ENCODE measurements around the gene CLPTM1L.
"Not testable (repeated sequence)": the region's sequence is repeated elsewhere in the genome, so short reads cannot be mapped to it uniquely, and the experiment has no call there.

CLPTM1L gene

DNA sequence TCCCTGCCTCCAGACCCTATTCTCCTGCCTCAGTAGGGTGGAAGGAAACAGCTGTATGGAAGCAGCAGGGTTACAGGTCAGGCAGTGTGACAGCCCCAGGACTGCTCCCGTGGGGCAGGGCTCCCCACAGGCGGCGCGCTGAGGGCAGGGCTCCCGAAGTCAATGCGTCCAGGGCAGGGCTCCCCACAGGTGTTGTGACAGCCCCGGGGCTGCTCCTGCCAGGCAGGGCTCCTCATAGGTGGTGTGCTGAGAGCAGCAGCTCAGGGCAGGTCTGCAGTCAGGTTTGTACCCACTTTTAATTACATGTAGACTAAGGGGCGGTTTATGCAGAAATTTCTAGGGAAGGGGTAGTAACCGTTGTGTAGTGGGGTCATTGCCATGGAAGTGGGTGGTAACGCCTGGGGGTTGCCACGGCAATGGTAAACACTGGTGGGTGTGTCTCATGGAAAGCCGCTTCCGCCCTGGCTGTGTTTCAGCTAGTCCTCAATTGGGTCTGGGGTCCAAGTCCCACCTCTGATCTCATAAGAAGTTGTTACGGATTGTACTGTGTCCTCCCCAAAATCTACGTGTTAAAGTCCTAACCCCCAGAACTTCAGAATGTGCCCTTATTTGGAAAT lies 33.4 kb downstream of the CLPTM1L start:
- FAIRE-seq: no peak

DNA sequence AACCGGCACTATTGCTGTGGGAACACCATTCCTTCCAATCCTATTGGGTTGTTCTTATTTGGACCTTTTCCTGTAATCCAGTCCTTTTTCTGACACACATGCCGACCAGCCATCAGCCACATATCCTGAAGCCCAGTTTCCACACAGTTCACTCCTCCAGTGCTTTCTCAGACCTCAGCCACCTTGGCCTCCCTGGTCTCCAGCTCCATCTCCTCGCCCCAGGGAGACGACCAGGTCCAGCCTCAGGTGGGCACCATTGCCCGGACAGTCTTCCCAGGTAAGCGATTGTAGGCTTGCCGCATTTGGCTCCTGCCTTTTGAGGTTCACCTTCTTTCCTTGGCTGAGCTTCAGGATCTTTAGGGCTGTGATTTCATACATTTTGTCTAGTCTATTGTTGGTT lies 34.8 kb downstream of the CLPTM1L start:
- no peak for FAIRE-seq

DNA sequence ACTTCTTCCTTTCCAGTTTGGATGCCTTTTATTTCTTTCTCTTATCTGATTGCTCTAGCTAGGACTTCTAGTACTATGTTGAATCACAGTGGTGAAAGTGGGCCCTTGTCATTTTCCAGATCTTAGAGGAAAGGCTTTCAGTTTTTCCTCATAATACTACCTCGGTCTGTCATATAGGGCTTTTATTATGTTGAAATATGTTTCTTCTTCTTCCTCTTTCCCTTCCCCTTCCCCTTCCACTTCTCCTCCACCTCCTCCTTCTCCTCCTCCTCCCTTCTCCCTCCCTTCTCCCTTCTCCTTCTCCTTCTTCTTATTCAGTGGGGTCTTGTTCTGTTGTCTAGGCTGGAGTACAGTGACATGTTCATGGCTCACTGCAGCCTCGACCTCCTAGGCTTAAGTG lies 40.9 kb downstream of the CLPTM1L start:
- no peak for FAIRE-seq

DNA sequence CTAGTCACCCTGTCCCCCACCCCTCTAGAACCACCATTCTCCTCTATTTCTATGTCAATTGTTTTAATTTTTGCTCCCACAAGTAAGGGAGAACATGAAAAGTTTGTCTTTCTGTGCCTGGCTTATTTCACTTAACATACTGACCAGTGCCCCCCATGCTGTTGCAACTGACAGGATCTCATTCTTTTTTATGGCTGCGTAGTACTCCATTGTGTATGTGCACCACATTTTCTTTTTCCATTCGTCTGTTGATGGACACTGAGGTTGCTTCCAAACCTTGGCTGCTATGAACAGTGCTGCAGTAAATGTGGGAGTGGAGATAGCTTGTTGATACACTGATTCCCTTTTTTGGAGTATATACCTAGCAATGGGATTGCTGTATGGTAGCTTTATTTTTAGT lies 42.6 kb downstream of the CLPTM1L start:
- no peak for FAIRE-seq

DNA sequence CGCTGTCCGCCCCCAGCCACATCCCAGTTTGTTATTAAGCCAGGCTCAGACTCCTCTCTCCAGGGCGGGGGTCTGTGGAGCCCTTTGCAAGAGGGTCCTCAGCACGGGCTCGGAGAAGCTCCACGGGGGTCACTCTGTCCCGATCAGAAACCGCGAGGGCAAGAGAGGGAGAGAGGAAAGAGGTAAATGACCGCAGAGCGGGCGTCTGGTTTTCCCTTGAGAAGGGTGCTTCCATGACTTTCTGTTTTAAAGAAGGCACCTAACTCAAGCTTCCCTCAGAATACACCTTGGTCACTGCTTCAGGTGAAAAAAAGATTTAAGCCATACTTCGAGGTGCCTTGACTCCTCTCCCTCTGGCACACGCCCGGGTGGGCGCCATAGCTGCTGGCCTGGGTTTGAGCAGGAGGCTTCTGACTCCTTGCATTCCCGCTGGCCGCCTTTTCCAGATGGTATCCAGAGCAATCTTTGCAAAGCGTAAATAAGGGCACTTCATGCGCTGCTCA lies 44.3 kb downstream of the CLPTM1L start:
- FAIRE-seq: no peak

DNA sequence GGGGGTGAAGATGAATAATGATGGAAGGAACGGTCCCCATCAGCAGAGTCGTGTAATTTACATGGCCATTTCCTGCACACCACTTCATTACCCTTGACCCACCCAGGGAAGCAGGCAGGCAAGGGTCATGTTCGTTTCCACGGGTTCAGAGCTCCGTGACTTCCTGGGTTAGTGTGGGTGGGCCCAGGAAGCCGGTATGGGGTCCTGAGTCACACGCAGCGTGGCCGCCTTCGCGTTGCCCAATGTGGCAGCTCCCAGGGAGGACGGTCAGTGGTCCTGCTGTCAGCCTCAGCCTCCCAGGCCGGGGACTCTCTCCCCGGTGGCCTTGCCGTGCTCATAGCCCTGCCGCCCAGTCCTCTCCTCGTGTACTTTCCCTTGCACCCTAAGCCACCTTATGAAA lies 44.9 kb downstream of the CLPTM1L start:
- no peak for FAIRE-seq

DNA sequence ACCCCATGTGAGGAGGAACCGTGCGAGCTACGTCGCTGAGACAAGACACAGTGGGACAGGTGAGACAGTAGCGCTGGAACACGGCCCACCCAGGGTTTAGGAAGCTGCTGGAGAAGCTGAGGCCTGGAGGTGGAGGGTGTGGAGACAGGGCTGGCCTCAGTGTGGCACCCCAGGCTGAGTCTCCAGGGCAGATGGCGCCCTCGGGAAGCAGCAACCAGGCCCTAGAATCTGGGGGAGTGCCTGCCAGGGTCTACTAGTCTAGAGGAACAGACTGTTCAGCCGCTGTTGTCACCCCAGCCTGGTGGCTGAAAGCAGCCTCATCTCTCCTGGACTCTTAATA lies 45.4 kb downstream of the CLPTM1L start:
- FAIRE-seq: no peak

DNA sequence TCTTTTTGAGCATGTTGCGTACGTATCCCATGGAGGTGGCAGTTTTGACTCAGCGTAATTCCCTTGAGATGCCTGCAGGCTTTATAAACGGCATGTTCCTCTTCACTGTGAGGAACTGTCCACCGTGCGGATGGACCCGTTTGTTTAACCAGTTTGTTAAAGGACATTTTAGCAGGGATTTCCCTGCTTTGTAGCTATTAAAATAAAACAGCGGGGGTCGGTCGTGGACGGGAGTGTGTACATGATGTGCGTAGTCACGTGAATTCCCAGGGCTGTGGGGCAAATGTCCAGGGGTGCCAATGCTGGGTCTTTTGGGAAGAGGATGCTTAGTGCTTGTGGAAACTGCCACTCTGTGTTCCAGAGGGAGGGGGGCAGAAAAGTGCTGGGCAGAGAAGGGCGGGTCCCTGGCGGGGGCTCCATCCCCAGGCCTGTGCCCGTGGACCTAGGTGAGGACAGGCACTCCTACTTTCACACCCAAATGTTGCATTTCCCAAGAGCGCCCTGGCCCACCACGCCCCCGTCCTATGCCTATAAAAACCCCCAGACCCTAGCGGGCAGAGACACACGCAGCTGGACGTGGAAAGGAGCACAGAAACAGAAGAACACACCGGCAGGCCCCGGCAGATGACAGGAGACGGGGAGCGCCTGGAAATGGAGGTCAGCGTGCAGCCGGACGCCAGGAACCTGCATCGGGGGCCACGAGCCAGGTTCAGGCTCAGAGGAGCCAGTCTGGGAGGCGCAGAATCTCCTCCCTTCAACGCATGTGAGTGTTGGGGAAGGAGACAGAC lies 46.0 kb downstream of the CLPTM1L start:
- FAIRE-seq: no peak

DNA sequence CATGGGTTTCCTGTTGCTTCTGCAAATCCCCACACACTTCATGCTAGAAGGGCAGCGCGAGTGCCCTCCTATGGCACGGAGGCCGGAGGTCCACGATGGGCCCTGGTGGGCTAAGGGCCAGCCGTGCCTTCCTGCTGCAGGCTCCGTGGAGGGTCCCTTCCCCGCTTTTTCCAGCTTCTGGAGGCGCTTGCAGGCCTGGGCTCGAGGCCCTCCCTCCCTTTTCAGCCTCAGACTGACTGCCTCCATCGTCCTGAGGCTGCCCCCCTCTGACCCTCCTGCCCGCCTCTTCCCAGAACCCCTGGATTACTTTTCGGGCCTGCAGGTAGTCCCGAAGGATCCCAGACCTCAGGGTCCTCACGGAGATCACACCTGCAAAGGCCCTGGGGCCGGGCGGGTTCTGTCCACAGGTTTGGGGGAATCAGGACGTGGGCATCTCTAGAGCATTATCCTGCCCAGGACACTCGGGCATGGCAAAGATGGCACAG lies 46.8 kb downstream of the CLPTM1L start:
- no peak for FAIRE-seq

DNA sequence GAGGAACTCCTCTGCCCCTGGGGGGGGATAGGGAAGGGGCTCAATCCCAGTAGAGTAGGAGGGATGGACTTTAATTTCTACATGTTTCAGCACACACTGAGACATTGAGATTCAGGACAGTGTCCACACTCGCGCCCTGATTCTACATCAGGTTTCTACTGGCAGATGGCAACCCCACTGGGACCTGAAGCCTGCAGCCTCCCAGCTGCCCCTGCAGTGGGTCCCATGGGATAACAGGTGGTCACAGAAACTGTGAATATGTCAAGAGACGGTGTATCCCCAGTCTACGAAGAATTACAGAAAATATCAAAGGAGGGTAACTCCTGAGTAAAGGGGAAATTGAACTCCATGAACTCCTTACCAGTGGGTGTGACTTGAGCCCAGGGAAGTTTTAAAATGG lies 47.7 kb downstream of the CLPTM1L start:
- FAIRE-seq: no peak

DNA sequence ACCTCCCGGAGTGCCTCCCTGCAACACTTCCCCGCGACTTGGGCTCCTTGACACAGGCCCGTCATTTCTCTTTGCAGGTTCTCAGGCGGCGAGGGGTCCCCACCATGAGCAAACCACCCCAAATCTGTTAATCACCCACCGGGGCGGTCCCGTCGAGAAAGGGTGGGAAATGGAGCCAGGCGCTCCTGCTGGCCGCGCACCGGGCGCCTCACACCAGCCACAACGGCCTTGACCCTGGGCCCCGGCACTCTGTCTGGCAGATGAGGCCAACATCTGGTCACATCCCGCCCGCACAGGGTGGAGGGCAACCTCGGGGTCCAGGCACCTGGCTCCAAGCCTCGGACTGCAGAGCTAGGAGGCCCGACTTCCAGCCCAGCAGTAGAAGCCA lies 49.3 kb downstream of the CLPTM1L start:
- FAIRE-seq: no peak

DNA sequence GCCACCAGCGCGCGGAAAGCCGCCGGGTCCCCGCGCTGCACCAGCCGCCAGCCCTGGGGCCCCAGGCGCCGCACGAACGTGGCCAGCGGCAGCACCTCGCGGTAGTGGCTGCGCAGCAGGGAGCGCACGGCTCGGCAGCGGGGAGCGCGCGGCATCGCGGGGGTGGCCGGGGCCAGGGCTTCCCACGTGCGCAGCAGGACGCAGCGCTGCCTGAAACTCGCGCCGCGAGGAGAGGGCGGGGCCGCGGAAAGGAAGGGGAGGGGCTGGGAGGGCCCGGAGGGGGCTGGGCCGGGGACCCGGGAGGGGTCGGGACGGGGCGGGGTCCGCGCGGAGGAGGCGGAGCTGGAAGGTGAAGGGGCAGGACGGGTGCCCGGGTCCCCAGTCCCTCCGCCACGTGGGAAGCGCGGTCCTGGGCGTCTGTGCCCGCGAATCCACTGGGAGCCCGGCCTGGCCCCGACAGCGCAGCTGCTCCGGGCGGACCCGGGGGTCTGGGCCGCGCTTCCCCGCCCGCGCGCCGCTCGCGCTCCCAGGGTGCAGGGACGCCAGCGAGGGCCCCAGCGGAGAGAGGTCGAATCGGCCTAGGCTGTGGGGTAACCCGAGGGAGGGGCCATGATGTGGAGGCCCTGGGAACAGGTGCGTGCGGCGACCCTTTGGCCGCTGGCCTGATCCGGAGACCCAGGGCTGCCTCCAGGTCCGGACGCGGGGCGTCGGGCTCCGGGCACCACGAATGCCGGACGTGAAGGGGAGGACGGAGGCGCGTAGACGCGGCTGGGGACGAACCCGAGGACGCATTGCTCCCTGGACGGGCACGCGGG lies 49.9 kb downstream of the CLPTM1L start, which contains the start of gene TERT:
Gene TERT (minus strand): TSS at position 234 of the 815 bp plus-strand sequence. CDS start 79 bp downstream, at position 155.
- FAIRE-seq: no peak

DNA sequence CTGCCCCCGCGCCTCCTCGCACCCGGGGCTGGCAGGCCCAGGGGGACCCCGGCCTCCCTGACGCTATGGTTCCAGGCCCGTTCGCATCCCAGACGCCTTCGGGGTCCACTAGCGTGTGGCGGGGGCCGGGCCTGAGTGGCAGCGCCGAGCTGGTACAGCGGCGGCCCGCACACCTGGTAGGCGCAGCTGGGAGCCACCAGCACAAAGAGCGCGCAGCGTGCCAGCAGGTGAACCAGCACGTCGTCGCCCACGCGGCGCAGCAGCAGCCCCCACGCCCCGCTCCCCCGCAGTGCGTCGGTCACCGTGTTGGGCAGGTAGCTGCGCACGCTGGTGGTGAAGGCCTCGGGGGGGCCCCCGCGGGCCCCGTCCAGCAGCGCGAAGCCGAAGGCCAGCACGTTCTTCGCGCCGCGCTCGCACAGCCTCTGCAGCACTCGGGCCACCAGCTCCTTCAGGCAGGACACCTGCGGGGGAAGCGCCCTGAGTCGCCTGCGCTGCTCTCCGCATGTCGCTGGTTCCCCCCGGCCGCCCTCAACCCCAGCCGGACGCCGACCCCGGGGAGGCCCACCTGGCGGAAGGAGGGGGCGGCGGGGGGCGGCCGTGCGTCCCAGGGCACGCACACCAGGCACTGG lies 50.6 kb downstream of the CLPTM1L start:
- FAIRE-seq: no peak

DNA sequence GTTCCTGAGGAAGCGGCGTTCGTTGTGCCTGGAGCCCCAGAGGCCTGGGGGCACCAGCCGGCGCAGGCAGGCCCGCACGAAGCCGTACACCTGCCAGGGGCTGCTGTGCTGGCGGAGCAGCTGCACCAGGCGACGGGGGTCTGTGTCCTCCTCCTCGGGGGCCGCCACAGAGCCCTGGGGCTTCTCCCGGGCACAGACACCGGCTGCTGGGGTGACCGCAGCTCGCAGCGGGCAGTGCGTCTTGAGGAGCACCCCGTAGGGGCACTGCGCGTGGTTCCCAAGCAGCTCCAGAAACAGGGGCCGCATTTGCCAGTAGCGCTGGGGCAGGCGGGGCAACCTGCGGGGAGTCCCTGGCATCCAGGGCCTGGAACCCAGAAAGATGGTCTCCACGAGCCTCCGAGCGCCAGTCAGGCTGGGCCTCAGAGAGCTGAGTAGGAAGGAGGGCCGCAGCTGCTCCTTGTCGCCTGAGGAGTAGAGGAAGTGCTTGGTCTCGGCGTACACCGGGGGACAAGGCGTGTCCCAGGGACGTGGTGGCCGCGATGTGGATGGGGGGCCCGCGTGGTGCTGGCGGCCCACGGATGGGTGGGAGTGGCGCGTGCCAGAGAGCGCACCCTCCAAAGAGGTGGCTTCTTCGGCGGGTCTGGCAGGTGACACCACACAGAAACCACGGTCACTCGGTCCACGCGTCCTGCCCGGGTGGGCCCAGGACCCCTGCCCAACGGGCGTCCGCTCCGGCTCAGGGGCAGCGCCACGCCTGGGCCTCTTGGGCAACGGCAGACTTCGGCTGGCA lies 51.3 kb downstream of the CLPTM1L start:
- FAIRE-seq: no peak

DNA sequence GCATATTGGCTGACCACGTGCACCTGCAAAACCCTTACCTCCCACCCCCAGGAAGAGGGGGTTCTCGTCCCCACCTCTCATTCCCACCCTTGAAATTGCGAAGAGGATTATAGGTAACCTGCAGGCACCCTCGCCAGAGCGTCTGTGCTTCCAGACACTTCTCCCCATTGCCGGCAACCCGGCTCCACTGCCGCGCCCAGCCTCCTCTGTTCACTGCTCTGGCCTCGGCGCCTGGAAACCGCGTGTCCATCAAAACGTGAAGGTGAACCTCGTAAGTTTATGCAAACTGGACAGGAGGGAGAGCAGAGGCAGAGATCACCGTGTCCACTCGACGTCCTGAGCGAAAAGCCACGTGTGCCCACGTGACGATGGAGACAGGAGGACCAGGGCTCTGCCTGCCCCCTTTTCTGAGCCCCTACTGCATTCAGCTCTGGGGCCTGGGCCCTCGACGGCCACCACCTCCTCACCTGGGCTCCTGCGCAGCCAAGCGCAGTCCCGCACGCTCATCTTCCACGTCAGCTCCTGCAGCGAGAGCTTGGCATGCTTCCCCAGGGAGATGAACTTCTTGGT lies 52.0 kb downstream of the CLPTM1L start:
- FAIRE-seq: no peak

DNA sequence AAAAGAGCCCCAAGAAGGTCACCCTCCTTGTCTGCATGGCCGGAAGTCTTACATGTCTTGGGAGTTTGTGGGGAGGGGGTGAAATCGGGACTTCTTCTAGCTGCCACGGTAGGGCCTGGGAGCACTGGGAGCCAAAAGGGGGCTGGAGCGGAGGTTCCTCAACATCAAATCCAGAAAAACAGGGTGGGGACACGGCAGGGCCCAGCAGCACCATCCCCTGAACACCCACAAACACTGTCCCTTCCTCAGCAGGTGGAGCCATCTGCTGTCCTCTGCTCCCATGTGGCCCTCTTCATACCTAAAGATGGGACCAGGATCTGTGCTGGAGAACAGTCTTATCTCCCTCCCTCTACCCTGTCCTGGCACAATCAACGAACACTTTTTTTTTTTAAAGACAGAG lies 52.8 kb downstream of the CLPTM1L start:
- FAIRE-seq: no peak

DNA sequence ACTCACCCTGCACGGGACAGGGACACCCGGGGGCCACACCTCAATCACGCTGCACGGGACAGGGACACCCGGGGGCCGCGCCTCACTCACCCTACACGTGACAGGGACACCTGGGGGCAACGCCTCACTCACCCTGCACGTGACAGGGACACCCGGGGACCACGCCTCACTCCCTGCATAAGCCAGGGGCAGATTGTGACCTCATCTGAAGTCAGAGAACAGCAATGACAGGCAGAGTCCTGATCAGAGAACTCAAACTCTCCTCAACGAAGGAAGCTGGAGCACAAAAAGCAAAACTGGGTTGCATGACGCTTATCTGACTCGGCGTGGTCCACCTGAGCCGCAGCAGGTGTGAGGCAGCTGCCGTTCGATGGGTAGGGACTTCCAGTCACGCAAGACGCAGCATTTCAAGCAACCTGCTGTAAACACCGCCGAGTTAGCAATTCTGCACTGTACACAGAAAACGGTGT lies 53.3 kb downstream of the CLPTM1L start:
- no peak for FAIRE-seq

DNA sequence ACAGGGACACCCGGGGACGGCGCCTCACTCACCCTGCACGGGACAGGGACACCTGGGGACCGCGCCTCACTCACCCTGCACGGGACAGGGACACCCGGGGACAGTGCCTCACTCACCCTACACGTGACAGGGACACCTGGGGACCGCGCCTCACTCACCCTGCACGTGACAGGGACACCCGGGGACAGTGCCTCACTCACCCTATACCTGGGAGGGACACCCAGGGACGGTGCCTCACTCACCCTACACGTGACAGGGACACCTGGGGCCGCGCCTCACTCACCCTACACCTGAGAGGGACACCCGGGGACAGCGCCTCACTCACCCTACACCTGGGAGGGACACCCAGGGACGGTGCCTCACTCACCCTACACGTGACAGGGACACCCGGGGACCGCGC lies 53.9 kb downstream of the CLPTM1L start:
- FAIRE-seq: not testable (repeated sequence)

DNA sequence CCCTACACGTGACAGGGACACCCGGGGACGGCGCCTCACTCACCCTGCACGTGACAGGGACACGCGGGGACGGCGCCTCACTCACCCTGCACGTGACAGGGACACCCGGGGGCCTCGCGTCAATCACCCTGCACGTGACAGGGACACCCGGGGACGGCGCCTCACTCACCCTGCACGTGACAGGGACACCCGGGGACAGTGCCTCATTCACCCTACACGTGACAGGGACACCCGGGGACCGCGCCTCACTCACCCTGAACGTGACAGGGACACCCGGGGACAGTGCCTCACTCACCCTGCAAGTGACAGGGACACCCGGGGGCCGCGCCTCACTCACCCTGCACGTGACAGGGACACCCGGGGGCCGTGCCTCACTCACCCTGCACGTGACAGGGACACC lies 55.3 kb downstream of the CLPTM1L start:
- FAIRE-seq: not testable (repeated sequence)

DNA sequence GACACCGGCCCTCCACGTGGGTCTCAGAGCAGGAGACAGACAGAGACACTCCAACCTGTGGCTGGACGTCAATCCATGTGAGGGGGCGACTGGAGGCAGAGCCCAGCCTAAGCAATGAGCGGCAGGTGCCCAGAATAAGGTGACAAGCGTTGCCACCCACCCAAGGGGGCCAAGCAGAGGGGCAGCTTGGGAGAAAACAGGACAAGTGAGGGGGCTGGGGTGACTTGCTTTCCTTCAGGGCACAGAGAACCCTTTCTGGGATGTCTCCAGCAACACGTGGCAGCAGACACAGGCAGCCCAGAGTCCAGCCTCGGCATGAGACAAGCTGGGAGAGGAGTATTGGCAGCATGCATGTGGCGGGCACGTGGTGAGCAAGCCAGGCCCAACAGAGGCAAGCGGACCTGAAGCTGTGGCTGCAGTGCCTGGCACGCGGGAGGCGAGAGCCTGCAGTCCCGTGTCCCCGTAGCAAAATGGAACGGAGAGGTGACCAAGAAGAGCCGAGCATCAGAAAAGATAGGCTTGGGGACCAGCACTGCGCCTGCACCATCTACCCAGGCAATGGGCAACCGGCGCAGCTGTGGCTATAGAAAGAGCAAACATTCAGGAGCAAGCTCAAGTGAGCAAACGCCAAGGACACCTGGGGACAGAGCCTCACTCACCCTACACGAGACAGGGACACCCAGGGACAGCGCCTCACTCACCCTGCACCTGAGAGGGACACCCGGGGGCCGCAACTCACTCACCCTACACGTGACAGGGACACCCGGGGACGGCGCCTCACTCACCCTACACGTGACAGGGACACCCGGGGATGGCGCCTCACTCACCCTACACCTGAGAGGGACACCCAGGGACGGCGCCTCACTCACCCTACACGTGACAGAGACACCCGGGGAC lies 56.2 kb downstream of the CLPTM1L start:
- no peak for FAIRE-seq

Measured in endometrium (tissue), 2 donors.